GM12878 (cell line): ENCODE measurements around the gene CARD9. TPM values are rescaled to one million over a fixed set of nuclear protein-coding genes. Genes with fewer than 3 reads are reported as not detected.

Experiments used
- ATAC-seq: fragments of 200-7000 bp; cut with Tn5 transposase; 3 replicates; pipeline ENCODE4 v1.9.1; 2020; ENCODE audit warnings: mild to moderate bottlenecking, moderate library complexity
- BruUV-seq: library from RNA; stranded (reverse); fragments of 400-500 nt; replicated peaks from 2 replicates; lab custom pipeline; 2021; lab: Mats Ljungman, UMichigan
- CTCF ChIA-PET: fragments of 300-600 bp; sonication (Branson Sonifier 250); formaldehyde crosslinking; extraction: SDS; loops from one replicate; lab custom pipeline; 2021; ENCODE audit warnings: inconsistent platforms; lab: Yijun Ruan, JAX
- POLR2A ChIA-PET: fragments of 350-600 bp; formaldehyde crosslinking; extraction: SDS; loops from one replicate; lab custom pipeline; 2021; ENCODE audit warnings: inconsistent platforms; lab: Charles Lee
- RAD21 ChIA-PET: fragments of 300-600 bp; sonication (Branson Sonifier 250); formaldehyde crosslinking; loops from one replicate; lab custom pipeline; 2023; ENCODE audit warnings: antibody characterized with exemption; ENCODE audit not compliant: unreplicated experiment; lab: Charles Lee
- SMC1A ChIA-PET: fragments of 300-600 bp; sonication (Branson Sonifier 250); formaldehyde crosslinking; loops from one replicate; lab custom pipeline; 2023; ENCODE audit not compliant: unreplicated experiment, uncharacterized antibody; lab: Charles Lee
- DNase-seq: peaks from one replicate; pipeline ENCODE4 v3.0.0-alpha.2; 2011; ENCODE audit warnings: low read depth, low spot score
- FAIRE-seq: peaks from 3 replicates; lab custom pipeline; 2011; peaks lifted over from hg19 to GRCh38; lab: Jason Lieb, UNC
- H2AFZ ChIP-seq: 2 replicates; pipeline ENCODE4 v1.6.0; 2011; ENCODE audit warnings: low read depth, low read length, control low read depth; ENCODE audit not compliant: control insufficient read depth
- H3K27ac ChIP-seq: 2 replicates; pipeline ENCODE4 v1.5.1; 2011; ENCODE audit warnings: control low read depth; ENCODE audit not compliant: control insufficient read depth, insufficient read depth
- H3K27me3 ChIP-seq, 2 experiments: replicated peaks in 1 of 2; 2 replicates each; pipeline versions ENCODE4 v1.6.0 to v1.6.1; 2011; ENCODE audit warnings: low read length in 1 of 2; ENCODE audit not compliant: control insufficient read depth in 2 of 2, insufficient read depth in 2 of 2
- H3K36me3 ChIP-seq, 2 experiments: 2 replicates each; pipeline ENCODE4 v1.5.1; 2011; ENCODE audit warnings: low read length in 1 of 2; ENCODE audit not compliant: control insufficient read depth in 2 of 2, insufficient read depth in 2 of 2
- H3K4me1 ChIP-seq: 2 replicates; pipeline ENCODE4 v1.6.1; 2011; ENCODE audit warnings: mild to moderate bottlenecking, low read length, moderate library complexity, mixed read lengths; ENCODE audit not compliant: control insufficient read depth, insufficient read depth
- H3K4me2 ChIP-seq: 2 replicates; pipeline ENCODE4 v1.6.0; 2011; ENCODE audit warnings: control low read depth; ENCODE audit not compliant: control insufficient read depth, insufficient read depth
- H3K4me3 ChIP-seq: fragments of 200-600 bp; sonication (generic); 2 replicates; pipeline ENCODE4 v1.5.1; 2016
- H3K79me2 ChIP-seq: 2 replicates; pipeline ENCODE4 v1.6.0; 2011; ENCODE audit warnings: low read length; ENCODE audit not compliant: control insufficient read depth, insufficient read depth
- H3K9ac ChIP-seq: 2 replicates; pipeline ENCODE4 v1.8.0; 2011; ENCODE audit warnings: low read length, control low read depth, mixed read lengths; ENCODE audit not compliant: control insufficient read depth, insufficient read depth
- H3K9me3 ChIP-seq: replicated peaks from 3 replicates; pipeline ENCODE4 v1.5.1; 2011; ENCODE audit warnings: mild to moderate bottlenecking, low read length; ENCODE audit not compliant: control insufficient read depth, insufficient read depth
- H4K20me1 ChIP-seq: 2 replicates; pipeline ENCODE4 v1.6.0; 2011; ENCODE audit not compliant: control insufficient read depth, insufficient read depth
- BACH1 ChIP-seq: fragments of 450-650 bp; IDR thresholded peaks from 2 replicates; pipeline ENCODE4 v1.6.1; 2017; ENCODE audit warnings: mild to moderate bottlenecking, borderline replicate concordance
- IRF4 ChIP-seq: IDR thresholded peaks from 2 replicates; pipeline ENCODE4 v1.6.1; 2011; ENCODE audit warnings: low read depth, low read length
- SMC3 ChIP-seq: IDR thresholded peaks from 2 replicates; pipeline ENCODE4 v1.6.1; 2011; ENCODE audit warnings: low read length, improper control_type of control experiment, borderline replicate concordance
- TCF3 ChIP-seq: IDR thresholded peaks from 2 replicates; pipeline ENCODE4 v1.6.1; 2012; ENCODE audit warnings: low read depth, mild to moderate bottlenecking, low read length, borderline replicate concordance; ENCODE audit not compliant: insufficient read depth
- ZBED1 ChIP-seq: IDR thresholded peaks from 2 replicates; pipeline ENCODE4 v1.6.1; 2016; ENCODE audit warnings: borderline replicate concordance
- WGBS: methylation state at CpG from one replicate; pipeline ENCODE4 v1.1.6; 2016; ENCODE audit warnings: low lambda C conversion rate; ENCODE audit not compliant: insufficient replicate concordance, insufficient coverage; ENCODE audit errors: missing lambda C conversion rate; 5-methylcytosine and 5-hydroxymethylcytosine counted together
- in situ Hi-C: fragments of 300-500 bp; cut with MboI; formaldehyde crosslinking; loops from 9 replicates; pipeline ENCODE4 v1.14.3; 2018; ENCODE audit warnings: mixed read lengths
- intact Hi-C: fragments of 100-400 bp; cut with micrococcal nuclease; formaldehyde crosslinking; loops from one replicate; pipeline ENCODE4 v1.14.2; 2022; ENCODE audit not compliant: unreplicated experiment
- polyA plus RNA-seq, 11 experiments: library from polyadenylated mRNA; depleted of rRNA in 4 of 11; unstranded in 6 of 11; stranded (reverse) in 5 of 11; fragments of >200 nt; fragmentation: Nextera tagmentation in 4 of 11; fragmentation: Illumina TruSeq in 1 of 11; extraction: Ambion mirVana in 4 of 11; extraction: Trizol in 1 of 11; gene quantifications; 1 replicate in 1 of 11; 2 replicates in 10 of 11; pipeline versions ENCODE4 v1.2.1 to v1.2.3, GENCODE V29; 2011 to 2016; ENCODE audit warnings: inconsistent platforms in 2 of 11, missing spikeins in 2 of 11, low read depth in 1 of 11
- total RNA-seq, 4 experiments: library from RNA; depleted of rRNA in 3 of 4; stranded (reverse); fragments of >200 nt in 3 of 4; fragmentation: Illumina TruSeq in 1 of 4; extraction: Trizol in 1 of 4; gene quantifications; 2 replicates each; pipeline versions ENCODE4 v1.2.1 to v1.2.3, GENCODE V29; 2013 to 2021
- TF ChIP-seq, protein P1 (sequence below): fragments of 150-350 bp; IDR thresholded peaks from 2 replicates; pipeline ENCODE4 v1.6.1; 2016; ENCODE audit warnings: low read depth, low read length
- TF ChIP-seq, protein P2 (sequence below): IDR thresholded peaks from 2 replicates; pipeline ENCODE4 v1.6.1; 2011; ENCODE audit warnings: mild to moderate bottlenecking, low read depth, low read length, moderate library complexity; ENCODE audit not compliant: insufficient replicate concordance
- TF ChIP-seq, protein P3 (sequence below): fragments of 450-650 bp; IDR thresholded peaks from 2 replicates; pipeline ENCODE4 v1.6.1; 2017; ENCODE audit warnings: mild to moderate bottlenecking, moderate library complexity
- TF ChIP-seq, protein P4 (sequence below): fragments of 450-650 bp; formaldehyde crosslinking; IDR thresholded peaks from 2 replicates; pipeline ENCODE4 v1.4.0; 2020; ENCODE audit warnings: mild to moderate bottlenecking, moderate library complexity

The CARD9 gene
- total and polyA plus RNA-seq, 10 of the 15 experiments (the other 5 are each of a cell fraction or from before 2014, with no cell fraction given): 0.11 to 4.9 (median 1.8) TPM; not detected in 1

DNA sequence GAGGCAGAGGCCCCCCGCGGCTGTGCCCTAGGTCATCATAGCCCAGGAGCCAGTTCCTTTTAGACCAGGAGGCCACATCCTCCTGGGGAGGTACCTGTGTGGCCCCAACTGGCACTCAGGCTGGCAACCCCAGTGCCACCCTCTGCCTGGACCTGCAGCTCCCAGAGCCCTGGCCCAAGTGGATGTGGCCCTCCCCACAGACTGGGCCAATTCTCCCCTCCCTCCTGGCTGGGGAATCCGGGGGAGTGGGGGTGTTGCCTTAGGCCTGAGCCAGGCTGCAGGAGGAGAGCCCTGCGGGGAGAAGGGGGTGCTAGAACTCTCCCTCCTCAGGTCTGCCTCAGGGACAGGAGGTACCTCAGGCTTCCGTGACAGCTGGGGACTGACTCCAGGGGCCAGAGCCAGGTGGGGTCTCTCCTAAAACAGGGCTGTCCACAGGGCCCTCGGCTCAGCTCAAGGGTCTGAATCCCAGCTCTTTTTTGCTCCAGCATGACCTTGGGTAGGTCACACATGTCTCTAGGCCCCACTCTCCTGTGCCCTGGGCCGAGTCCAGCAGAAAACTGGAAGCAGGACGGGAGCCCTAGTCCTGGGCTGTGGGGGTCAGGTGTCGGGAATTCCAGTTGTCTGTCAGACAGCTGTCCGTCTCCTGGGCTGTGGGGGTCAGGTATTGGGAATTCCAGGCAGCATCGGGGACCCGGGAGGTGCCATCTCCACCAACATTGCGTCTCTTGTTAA is 19.5 kb downstream of the CARD9 start (continued):
- TF ChIP-seq, protein P1, sequence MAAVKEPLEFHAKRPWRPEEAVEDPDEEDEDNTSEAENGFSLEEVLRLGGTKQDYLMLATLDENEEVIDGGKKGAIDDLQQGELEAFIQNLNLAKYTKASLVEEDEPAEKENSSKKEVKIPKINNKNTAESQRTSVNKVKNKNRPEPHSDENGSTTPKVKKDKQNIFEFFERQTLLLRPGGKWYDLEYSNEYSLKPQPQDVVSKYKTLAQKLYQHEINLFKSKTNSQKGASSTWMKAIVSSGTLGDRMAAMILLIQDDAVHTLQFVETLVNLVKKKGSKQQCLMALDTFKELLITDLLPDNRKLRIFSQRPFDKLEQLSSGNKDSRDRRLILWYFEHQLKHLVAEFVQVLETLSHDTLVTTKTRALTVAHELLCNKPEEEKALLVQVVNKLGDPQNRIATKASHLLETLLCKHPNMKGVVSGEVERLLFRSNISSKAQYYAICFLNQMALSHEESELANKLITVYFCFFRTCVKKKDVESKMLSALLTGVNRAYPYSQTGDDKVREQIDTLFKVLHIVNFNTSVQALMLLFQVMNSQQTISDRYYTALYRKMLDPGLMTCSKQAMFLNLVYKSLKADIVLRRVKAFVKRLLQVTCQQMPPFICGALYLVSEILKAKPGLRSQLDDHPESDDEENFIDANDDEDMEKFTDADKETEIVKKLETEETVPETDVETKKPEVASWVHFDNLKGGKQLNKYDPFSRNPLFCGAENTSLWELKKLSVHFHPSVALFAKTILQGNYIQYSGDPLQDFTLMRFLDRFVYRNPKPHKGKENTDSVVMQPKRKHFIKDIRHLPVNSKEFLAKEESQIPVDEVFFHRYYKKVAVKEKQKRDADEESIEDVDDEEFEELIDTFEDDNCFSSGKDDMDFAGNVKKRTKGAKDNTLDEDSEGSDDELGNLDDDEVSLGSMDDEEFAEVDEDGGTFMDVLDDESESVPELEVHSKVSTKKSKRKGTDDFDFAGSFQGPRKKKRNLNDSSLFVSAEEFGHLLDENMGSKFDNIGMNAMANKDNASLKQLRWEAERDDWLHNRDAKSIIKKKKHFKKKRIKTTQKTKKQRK: no peak

DNA sequence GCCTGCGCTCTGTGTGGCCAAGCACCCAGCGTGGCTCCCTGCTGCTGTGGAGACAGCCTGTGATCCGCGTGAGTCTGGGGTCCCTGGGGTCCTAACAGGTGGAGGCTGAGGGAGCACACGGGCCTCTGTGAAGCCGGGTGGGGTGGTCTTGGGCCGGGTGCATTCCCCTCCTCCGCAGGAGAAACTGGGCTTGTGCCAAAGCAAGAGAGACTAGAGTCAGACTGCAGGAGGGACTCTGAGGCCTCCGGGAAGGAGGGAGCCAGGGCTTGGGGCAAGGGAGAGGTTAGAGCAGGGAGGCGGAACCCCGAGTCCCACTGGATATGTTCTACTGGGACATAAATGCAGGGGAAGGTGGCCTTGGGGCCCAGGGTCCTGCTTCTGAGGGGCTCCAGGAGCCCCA is 20.4 kb downstream of the CARD9 start:
- Histone ChIP-seq H3K36me3 (no peaks in the 10 kb centered on the region), H3K4me2 (no peak overlapping the region), H3K9me3 (no peaks in the 10 kb centered on the region), H3K9ac (no peak overlapping the region), H3K79me2 (no peaks in the 10 kb centered on the region), H3K27ac (no peak overlapping the region), H2AFZ (no peak overlapping the region), H3K4me1 (no peaks in the 10 kb centered on the region), H3K27me3 (no peaks in the 10 kb centered on the region), H3K4me3 (no peak overlapping the region), H4K20me1 (no peaks in the 10 kb centered on the region)
- CTCF ChIA-PET: no interaction called here
- WGBS: 14% methylated on average over 11 of the region's 11 CpGs
- in situ Hi-C loops: no loop called here
- FAIRE-seq: no peak
- intact Hi-C loops: no loop called here
- no peak for DNase-seq
- RAD21 ChIA-PET: no interaction called here
- POLR2A ChIA-PET: no interaction called here
- ATAC-seq: no peak
- SMC1A ChIA-PET: no interaction called here
- no TSS peak for BruUV-seq
- TF ChIP-seq IRF4: no peak
- TF ChIP-seq TCF3: no peak
- TF ChIP-seq SMC3: no peak
- no peak for TF ChIP-seq BACH1
- TF ChIP-seq, protein P2, sequence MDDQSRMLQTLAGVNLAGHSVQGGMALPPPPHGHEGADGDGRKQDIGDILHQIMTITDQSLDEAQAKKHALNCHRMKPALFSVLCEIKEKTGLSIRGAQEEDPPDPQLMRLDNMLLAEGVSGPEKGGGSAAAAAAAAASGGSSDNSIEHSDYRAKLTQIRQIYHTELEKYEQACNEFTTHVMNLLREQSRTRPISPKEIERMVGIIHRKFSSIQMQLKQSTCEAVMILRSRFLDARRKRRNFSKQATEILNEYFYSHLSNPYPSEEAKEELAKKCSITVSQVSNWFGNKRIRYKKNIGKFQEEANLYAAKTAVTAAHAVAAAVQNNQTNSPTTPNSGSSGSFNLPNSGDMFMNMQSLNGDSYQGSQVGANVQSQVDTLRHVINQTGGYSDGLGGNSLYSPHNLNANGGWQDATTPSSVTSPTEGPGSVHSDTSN: no peak
- TF ChIP-seq ZBED1: no peak
- TF ChIP-seq, protein P3, sequence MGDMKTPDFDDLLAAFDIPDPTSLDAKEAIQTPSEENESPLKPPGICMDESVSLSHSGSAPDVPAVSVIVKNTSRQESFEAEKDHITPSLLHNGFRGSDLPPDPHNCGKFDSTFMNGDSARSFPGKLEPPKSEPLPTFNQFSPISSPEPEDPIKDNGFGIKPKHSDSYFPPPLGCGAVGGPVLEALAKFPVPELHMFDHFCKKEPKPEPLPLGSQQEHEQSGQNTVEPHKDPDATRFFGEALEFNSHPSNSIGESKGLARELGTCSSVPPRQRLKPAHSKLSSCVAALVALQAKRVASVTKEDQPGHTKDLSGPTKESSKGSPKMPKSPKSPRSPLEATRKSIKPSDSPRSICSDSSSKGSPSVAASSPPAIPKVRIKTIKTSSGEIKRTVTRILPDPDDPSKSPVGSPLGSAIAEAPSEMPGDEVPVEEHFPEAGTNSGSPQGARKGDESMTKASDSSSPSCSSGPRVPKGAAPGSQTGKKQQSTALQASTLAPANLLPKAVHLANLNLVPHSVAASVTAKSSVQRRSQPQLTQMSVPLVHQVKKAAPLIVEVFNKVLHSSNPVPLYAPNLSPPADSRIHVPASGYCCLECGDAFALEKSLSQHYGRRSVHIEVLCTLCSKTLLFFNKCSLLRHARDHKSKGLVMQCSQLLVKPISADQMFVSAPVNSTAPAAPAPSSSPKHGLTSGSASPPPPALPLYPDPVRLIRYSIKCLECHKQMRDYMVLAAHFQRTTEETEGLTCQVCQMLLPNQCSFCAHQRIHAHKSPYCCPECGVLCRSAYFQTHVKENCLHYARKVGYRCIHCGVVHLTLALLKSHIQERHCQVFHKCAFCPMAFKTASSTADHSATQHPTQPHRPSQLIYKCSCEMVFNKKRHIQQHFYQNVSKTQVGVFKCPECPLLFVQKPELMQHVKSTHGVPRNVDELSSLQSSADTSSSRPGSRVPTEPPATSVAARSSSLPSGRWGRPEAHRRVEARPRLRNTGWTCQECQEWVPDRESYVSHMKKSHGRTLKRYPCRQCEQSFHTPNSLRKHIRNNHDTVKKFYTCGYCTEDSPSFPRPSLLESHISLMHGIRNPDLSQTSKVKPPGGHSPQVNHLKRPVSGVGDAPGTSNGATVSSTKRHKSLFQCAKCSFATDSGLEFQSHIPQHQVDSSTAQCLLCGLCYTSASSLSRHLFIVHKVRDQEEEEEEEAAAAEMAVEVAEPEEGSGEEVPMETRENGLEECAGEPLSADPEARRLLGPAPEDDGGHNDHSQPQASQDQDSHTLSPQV: no peak
- TF ChIP-seq, protein P4, sequence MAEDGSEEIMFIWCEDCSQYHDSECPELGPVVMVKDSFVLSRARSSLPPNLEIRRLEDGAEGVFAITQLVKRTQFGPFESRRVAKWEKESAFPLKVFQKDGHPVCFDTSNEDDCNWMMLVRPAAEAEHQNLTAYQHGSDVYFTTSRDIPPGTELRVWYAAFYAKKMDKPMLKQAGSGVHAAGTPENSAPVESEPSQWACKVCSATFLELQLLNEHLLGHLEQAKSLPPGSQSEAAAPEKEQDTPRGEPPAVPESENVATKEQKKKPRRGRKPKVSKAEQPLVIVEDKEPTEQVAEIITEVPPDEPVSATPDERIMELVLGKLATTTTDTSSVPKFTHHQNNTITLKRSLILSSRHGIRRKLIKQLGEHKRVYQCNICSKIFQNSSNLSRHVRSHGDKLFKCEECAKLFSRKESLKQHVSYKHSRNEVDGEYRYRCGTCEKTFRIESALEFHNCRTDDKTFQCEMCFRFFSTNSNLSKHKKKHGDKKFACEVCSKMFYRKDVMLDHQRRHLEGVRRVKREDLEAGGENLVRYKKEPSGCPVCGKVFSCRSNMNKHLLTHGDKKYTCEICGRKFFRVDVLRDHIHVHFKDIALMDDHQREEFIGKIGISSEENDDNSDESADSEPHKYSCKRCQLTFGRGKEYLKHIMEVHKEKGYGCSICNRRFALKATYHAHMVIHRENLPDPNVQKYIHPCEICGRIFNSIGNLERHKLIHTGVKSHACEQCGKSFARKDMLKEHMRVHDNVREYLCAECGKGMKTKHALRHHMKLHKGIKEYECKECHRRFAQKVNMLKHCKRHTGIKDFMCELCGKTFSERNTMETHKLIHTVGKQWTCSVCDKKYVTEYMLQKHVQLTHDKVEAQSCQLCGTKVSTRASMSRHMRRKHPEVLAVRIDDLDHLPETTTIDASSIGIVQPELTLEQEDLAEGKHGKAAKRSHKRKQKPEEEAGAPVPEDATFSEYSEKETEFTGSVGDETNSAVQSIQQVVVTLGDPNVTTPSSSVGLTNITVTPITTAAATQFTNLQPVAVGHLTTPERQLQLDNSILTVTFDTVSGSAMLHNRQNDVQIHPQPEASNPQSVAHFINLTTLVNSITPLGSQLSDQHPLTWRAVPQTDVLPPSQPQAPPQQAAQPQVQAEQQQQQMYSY (CRISPR knock-in tag): no peak
